Germinal center (tissue), 1 donor: Measurements from ENCODE around the gene USP34.
"Not testable (repeated sequence)": the region's sequence is repeated elsewhere in the genome, so short reads cannot be mapped to it uniquely, and the experiment has no call there.

Experiments
- DNase-seq: peaks from one replicate; pipeline ENCODE4 v3.0.0; 2012; ENCODE audit warnings: mixed read lengths, low spot score

Gene USP34

DNA sequence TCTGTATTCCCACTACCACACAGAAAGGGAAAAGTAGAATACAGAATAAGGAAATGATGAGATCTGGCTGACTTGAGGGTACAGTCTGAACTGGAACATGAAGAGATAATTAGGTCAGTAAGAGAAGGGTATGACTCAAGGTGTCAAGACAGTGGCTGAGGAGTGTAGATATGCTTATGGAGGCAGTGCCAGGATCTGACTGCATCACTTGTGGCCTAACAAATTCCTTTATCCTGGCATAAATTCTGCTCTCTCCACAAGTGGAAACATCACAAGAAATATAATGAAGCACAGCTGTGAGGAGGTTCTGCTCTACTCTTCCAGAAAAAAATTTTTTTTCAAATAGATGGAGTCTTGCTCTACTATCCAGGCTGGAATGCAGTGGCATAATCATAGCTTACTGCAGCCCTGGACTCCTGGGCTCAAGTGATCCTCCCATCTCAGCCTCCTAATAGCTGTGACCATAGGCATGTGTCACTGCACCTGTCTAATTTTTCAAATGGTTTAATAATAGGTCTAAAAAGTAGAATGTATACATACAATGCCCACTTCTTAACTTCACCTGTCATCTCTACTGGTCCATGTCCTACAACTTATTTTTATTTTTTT, 223.6 kb downstream of the USP34 start:
- no peak for DNase-seq

DNA sequence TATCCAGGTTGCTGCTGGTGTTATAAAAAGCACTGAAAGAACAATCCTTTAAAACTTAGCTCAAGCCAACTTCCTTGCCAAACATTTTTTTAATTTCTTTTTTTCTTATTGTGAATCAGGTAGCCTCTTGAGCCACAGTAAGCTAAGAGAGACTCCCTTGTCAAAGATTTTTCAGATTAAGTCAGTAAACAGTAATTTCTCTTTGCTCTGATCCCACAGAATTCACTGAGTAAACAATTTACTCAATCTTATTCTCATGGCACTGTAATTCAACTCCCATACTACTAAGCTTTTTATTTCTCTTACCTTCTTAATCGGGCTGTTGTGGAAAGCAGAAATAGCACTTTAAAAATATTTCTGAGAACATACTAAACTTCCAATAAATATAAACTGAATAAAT, 226.2 kb downstream of the USP34 start:
- no peak for DNase-seq

DNA sequence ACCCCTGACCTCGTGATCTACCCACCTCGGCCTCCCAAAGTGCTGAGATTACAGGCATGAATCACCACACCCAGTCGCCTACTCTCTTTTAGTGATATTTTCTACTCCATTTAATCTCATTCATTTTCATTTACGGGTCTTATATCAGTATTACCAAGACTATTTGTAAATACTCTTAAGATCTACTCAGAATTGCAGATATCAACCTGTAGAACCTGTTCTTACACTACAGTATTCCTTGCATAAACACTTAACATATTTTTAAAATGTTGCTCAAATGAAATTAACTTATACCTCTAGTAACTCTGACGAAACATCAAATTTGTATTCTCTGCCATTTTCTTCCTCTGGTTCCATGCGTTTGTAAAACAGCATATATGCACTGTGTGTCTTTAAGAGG, 229.6 kb downstream of the USP34 start:
- no peak for DNase-seq

DNA sequence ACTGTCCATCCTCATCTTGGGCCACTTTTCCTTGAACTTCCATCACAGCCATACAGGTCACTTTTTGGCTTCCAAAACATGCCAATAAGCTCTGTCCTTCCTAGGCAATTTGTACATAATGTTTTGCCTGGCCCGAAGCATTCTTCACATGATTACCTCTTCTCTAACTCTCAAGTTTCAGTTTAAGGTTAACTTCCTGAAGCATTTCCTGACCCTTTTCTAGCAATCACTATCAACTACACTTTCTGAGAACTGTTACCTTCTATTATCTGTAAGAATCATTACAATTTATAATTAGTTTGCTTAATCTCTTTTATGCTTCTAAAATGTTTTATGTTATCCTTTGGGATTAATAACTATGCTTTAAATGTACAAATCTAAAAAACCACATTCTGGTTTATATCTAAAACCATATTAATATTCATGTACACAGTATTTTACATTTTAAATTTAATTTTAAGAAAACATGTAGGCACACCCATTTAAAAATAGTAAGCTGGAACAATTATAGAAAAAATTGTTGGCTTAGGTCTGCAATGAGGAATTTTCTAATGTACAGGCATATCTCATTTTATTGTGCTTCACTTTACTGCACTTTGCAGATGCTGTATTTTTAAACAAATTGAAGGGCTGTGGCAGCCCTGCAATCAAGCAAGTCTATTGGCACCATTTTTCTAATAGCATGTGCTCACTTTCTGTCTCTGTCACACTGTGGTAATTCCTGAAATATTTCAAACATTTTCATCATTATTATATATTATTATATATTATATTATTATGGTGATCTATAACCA, 232.5 kb downstream of the USP34 start:
- no peak for DNase-seq

DNA sequence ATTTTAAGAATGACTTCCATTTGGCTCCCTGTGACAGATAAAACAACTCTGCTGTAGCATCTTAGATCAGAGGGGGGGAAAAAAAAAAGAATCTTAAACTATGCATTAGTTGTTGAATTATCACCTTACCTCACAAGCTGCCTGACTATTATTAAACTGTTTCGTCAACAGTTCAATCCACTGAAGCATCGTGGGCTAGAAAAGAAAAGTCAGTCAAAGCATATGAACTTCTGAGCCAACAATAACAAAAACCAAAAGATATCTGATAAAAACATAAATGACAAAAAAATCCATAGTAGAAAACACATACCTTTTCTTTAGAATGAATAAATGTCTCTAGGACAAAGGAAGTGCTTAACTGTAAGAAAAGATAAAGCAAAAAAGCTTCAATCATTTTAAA, 235.2 kb downstream of the USP34 start:
- no peak for DNase-seq

DNA sequence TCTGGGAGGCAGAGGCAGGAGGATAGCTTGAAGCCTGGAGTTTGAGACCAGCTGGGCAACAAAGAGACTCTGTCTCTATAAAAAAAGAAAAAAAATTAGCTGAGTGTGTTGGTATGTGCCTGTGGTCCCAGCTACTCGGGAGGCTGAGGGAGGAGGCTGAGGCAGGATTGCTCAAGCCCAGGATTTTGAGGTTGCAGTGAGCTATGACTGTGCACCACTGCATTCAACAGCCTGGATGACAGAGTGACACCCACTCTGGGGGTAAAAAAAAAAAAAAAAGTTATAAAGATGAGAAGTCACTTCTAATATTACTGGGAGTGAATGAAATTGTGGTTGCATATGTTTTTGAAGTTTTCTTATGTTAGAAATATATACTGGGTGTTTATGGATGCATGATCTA, 237.3 kb downstream of the USP34 start:
- DNase-seq, result no peak

DNA sequence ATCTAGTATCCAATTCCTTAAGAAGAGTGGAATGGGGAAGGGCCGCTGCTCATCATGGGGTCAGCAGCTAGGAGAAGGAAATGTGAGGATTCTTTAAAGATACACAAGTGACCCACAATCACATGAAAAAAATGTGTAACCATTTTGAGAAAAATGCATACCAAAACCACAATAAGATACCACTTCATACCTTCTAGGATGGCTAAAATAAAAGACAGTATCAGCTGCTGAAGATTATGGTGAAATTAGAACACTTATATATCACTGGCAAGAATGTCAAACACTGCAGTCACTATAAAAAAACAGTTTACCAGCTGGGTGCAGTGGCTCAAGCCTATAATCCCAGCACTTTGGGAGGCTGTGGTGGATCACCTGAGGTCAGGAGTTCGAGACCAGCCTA, 241.0 kb downstream of the USP34 start:
- DNase-seq, result no peak

DNA sequence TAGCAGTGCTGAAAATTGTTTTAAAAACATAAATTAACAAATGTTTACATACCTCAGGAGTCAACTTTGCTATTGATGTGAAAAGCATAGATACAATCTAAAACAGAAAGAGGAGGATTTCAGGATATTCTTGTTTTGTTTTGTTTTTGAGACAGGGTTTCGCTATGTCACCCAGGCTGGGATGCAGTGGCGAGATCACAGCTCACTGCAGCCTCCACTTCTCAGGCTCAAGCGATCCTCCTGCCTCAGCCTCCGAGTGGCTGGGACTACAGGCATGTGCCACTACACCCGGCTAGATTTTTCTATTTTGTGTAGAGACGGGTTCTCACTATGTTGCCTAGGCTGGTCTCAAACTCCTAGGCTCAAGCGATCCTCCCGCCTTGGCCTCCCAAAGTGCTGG, 248.3 kb downstream of the USP34 start:
- DNase-seq, result no peak

DNA sequence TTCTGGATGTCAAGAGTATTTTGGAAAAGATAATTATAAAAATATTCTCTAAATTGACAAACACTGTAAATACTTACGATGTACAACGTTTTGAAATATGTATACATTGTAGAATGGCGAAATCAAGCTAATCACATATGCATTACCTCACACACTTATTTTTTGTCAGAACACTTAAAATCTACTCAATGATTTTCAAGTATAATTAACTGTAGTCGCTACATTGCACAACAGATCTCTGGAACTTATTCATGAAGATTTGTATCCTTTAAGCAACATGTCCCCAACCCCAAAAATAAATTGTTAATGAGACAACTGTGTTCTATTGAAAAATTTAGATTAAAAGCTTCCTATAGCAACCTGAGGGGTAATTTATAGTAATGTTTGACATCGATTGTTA, 249.1 kb downstream of the USP34 start:
- DNase-seq, result no peak

DNA sequence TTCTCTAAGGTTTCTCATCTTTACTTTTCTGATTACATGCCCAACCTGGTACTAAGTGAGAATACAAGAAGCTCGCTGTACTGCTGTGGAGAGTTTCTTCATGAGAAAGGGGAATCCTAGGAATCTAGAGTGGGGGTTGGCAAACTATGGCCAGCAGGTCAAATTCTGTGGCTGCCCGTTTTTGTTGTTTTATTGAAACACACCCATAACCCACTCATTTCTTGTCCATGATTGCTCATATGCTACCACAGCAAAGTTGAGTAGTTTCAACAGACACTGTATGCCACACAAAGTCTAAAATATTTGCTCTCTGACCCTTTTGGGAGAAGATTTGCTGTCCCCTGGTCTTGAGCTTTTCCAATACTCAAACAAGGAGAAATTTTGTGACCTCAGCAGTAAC, 250.1 kb downstream of the USP34 start:
- no peak for DNase-seq

DNA sequence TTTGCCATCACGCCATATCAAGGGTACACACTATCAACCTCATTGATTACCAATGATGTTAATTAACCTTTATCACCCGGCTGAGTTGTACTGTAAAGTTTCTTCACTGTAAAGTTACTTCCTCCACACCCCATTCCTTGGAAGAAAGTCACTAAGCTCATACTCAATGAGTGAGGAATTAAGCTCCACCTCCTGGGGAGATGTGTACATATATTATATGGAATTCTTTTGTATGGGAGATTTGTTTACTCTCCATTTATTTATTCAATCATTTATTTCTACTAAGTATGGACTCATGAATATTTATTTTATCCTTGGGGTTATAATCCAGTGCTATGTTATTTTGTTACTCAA, 252.1 kb downstream of the USP34 start:
- no peak for DNase-seq

DNA sequence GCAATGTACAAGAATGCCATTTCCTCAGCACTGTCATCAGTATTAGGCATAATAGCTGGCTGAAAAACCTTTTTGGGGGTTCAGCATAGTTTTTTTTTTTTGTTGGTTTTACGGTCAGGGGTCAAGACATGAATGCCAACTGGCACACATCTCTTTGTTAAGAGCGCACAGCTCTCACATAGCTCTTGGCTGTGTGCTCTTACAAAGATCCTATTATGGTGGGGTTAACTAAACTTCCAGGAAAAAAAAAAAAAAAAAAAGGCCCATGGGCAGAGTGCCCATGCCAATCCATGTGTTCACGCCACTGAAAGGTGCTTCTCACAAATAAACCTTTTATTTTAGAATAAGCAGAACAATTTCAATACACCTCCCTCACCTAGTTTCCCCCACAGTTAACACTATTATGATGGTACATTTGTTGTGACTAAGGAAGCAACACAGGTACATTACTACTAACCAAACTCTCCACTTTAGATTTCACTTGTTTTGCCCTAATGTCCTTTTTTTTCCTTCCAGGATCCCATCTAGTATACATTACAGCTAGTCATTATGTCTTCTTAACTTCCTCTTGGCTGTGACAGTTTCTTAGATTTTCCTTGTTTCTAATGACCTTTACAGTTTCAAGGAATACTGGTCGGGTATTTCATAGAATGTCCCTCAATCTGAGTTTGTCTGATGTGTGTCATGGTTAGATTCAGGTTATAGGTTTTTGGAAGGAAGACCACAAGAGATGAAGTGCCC, 252.6 kb downstream of the USP34 start:
- DNase-seq, result no peak

DNA sequence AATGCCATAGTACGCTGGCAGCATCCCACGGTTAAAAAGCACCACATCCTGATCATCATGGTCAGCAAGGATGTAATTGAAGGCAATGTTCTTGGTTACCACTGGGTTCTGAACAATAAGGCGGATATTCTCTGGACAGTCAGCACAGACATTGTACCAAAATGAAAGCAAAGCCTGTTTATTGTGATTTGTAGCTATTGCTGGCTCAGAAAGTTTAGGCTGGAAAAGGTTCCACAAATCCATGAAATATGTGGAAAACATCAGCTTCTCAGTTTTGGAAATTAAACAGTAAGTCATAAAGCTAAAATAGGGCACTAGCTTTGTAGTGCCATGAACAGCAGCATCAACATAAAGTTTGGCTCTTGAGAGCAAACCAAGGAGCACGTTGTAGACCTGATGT, 256.7 kb downstream of the USP34 start:
- DNase-seq, result no peak

DNA sequence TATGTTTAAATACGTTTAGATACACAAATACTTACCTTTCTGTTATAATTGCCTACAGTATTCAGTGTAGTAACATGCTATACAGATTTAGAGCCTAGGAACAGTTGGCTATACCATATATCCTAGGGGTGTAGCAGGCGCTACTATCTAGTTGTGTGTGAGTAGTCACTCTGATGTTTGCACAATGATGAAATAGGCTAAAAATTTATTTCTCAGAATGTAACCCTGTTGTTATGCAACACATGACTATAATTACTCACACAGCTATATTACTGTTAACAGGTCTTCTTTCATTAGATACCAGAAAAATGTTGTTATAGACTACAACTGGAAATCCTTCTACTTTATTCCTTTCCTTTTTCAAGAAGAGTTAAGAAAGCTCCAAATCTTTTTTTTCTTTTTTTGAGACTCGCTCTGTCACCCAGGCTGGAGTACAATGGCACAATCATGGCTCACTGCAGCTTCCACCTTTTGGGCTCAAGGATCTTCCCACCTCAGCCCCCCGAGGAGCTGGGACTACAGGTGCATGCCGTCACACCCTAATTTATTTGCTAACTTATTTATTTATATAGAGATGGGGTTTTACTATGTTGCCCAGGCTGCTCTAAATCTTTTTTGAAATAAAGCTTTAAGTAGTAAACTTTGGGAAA, 260.4 kb downstream of the USP34 start:
- no peak for DNase-seq

DNA sequence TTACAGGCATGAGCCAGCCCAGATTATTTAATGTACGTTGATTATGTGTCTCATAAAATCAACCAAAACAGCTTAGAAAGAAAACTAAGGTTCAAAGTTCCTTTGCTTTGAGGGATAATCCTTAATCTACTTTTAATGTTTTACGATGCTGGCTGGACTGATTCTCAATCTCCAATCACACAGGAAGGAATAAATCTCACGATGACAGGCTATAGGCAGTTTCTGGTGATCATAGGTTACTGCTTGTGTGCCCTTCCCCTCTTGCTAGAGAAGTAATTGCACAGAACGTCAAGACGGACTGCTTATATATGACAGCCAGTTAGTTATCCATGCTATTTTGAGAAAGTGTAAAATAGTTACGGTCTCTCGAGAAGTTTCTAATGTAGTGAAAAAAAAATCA, 265.8 kb downstream of the USP34 start:
- DNase-seq, result no peak

DNA sequence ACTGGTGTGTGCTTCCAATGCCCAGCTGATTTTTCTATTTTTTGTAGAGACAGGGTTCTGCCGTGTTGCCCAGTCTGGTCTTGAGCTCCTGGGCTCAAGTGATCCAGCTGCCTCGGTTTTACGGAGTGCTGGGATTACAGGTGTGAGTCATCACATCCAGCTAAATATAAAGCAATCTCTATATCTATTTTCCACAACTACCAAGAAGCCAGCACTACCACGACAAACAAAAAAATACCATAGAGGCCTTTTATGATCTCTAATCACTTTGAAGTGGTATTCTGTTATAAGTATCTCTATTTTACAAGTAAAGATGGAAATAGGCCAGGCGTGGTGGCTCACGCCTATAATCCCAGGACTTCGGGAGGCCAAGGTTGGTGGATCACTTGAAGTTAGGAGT, 274.2 kb downstream of the USP34 start:
- DNase-seq, result no peak

DNA sequence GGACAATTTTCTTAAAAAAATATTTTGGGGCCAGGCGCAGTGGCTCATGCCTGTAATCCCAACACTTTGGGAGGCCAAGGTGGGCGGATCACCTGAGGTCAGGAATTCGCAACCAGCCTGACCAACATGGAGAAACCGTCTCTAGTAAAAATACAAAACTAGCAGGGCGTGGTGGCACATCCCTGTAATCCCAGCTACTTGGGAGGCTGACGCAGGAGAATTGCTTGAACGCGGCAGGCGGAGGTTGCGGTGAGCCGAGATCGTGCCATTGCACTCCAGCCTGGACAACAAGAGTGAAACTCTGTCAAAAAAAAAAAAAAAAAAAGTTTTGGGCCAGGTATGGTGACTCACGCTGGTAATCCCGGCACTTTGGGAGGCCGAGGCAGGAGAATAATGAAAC, 276.2 kb downstream of the USP34 start:
- DNase-seq, result not testable (repeated sequence)

DNA sequence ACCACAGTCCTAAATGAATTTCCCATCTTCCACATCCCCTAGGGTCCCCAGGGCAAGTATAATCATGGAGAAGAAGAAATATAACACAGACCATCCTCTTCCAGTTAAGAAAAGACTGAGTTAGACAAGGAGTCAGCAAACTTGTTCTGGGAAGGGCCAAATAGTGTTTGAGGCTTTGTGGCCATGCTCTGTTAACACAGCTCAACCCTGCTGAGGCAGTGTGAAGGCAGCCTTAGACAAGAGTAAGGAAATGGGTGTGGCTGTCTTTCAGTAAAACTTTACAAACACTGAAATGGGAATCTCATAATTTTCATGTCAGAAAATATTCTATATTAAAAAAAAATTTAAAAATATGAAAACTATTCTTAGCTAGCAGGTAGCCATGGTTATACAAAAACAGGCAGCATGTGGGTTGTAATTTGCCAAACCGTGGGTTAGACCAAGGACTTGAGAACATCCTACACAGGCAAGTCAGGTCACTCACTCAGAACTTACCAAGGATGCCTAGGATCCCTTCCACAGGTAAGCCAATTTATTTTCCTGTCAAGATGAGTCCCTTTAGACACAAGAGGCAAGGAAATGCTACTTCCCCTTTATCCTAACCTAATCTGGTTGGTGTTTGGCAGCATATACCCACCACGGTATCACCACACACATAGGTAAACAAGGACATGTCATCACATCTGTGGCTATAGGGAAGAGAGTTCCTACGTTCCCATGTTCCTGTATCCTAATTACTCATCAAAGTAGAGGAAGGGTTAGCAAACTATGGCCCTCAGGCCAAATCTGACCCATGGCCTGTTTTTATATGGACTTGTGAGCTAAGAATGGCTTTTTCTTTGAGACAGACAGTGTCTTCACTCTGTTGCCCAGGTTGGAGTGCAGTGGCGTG, 277.0 kb downstream of the USP34 start:
- DNase-seq, result no peak

DNA sequence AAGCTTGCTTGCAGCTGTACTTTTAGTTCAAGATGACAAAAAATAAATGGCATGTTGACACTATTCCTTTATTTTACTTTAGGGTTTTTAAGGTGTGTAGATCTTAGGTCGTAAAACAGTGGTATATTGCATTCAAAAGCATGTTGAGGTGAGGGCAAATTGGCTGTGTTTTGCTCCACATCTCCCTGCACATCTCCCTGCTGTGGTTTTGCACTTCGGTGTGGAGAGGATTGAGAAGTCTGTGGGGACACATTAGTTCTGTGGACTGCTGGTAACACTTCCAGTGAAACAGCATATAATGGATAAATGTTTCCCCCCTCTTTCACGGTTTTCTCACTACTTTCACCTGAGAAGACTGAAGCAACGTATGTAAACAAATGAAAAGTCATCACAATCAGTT, 283.8 kb downstream of the USP34 start:
- DNase-seq, result no peak

DNA sequence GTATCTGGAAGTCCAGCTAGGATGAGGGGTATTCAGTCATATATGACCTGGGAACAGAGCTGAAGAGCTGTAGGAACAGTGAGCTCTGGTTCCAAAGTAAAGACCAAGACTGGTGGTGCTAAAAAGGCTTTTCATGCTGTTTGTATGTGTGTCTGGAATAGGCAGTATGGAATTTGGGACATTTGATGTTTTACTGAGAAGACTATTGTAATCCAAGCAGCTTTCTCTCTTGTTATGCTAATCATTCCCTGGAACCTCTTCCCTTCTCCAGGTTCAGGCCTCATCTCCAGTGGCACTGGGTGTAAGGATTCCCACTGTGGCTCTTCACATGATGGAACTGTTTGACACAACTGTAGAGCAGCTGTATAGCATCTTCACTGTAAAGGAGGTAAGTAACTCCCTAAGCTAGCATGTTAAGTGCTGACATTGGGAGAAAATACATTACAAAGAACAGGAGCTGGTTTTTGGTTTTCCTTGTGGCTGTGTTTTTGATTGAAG, 285.6 kb downstream of the USP34 start:
- no peak for DNase-seq

DNA sequence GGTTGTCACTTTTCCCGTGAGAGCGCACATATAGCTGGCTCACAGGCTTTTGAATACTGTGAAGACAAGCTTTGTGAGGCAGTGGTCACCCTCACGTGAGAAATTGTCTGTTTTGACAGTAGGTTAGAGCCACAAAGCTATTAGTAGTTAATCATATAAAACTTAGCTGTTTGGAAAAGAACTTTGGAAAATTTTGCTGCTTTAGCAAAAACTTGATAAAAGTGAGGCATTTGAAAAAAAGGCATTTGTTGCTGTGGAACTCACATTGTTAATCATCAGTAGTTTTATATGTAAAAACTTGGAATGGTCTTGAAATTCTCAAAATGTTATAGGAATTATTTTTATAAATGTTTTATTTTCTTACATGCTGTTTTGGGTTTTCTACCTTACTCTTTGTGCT, 286.6 kb downstream of the USP34 start:
- DNase-seq, result no peak

DNA sequence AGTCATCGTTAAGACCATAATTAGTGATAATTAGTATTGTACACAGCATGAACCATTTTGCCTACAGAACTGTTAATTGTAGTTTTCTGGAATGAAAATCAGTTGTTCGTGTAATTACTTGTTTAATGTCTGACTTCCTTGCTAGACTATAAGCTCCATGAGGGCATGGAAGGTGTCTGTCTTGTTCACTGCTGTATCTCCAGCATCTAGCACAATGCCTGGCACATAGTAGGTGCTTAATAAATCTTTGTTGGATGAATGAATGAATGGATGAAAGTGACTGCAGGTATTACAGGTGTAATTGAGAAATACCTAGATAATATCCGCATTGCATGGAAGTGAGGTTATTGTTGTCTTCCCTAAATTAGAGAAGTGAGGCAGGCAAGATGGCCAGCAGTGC, 287.1 kb downstream of the USP34 start:
- DNase-seq, result no peak
